ENCODE measurements around the gene TMEM63A.

Gene TMEM63A

DNA sequence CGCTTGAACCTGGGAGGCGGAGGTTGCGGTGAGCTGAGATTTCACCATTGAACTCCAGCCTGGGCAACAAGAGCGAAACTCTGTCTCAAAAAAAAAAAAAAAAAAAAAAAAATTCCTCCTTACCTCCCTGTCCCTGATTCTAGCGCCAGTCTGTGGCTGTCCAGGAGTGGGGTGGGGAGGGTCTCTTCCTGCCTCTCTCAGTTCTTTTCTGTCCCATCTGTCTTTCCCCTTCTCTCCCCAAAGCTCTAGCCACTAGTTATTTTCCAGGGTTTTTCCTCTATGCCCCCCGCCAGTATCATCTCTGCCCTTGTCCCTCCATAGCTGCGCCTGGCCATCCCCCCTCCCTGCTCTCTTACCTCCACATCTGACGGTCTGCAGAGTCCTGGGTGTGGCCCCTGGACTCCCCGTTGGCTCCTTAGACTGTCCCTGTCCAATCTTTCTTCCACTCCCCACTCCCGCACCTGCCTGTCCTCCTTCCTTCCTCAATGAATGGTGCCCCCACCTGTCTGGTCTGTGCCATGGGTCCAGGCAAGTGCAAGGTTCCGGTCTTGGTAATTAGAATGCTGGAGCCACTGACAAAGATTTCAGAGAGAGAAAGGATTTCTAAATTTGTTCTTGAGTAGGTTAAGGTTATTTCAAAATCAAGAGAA, 1.6 kb upstream of the TMEM63A start:
- no peak for DNase-seq

DNA sequence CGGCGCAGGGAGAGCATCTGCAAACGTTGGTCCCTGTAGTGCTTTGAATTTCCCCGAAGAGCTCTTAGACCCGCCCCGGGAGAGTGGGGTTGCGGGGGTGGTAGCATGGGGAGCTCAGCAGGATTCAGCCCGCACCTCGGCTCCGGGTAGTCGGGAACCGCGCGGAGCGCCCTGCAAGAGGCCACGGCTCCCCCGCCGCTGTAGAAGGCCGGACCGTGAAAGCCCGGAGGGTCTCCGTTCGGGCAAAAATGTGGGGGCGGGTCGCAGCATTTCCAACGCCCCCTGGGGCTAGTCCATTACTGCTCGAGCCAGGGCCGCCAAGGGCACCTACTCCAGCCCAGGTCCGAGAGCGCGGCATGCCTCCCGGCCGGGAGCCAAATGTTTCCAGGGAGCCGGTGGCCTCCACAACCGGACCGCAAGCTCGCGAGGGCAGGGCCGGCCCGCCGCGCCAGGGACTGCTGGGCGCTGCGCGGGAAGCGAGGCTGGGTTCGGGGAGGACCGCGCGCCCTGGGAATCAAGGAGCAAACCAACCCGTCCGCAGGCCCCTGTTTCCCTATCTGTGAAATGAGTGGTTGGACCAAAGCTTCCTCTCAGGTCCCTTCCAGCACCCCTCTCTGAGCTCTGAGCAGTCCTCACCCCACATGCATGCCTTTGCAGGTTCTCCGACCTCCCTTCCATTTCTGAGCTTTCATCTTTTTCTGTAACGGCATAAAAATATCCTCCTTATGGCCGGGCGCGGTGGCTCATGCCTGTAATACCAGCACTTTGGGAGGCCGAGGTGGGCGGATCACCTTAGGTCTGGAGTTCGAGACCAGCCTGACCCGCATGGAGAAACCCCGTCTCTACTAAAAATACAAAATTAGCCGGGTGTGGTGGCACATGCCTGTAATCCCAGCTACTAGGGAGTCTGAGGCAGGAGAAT, 775 bp upstream of the TMEM63A start:
- DNase-seq: peak; percentile 32 to 52

DNA sequence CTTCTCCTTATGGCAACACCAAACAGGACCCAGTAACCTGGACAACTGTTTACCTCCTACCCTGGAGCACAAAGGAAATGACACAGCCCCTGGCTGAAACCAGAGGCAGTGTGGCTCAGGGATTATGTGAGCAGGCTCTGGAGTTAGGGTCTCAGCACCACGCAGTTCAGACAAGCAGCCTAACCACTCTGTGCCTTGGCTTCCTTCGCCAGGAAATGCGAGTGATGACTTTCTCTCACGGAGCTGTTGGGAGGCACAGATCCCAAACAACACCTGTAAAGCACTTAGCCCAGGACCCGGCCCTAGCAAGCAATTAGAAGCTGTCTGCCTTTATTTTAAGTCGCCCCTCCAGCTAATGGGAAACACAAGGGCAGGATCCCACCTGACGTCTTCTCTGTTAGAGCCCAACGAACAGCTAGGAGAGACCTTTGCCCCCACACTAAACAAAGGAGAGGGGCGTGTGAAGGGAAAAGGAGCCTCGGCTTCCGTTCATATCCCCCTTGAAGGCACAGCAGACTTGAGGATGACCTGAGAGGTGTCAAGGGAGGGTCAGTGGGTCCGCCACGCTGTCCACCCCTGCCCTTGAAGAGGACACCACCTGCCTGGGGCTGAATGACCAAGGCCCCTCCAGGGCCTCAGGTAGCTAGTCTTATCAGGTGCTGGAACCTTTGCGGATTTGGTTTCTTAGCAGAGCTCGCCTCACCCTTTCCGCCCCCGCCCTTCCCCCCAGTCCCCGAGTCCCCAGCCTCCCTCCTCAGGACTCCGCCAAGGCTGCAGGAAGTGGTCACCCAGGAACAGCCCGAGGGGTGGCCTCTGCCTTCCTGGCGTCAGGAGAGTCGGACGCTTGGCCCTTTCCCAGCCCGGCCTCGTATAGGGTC, 860 bp downstream of the TMEM63A start:
- peak; percentile 37 to 50 for DNase-seq

DNA sequence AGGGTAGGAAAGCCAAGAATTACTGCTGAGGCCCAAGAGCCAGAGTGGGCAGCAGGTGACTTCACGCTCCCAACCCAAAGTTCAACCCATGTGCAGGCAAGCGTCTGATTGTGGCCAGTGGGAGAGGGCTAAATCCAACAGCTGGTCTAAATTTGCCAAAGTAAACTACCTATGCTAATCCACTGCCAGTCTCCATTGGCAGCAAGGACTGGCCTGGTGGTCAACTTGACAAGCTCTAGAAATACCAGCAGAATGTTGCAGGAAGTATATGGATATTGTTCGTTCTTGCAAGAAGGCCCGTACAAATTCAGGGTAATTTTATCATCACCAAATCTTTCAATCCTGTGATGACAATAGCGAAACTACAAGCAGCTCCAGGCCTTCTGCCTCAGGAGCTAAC, 1.5 kb downstream of the TMEM63A start:
- DNase-seq: no peak

DNA sequence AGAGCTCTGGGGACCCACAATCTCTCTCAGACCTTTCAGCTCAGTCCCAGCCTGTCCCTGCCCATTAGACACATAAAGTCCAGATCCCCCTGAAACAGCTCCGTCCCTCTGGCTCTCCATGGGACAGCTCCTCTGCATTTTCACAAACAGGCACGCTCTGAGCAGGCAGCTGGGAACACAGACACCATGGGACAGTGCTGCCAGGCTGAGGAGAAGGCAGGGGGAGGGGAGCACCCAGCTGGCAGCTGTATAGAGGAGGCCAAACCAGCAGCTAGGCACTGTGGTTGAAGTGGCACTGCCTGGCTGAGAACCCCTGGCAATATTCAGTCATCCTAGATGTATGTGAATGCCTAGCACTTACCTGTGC, 2.0 kb downstream of the TMEM63A start:
- no peak for DNase-seq

DNA sequence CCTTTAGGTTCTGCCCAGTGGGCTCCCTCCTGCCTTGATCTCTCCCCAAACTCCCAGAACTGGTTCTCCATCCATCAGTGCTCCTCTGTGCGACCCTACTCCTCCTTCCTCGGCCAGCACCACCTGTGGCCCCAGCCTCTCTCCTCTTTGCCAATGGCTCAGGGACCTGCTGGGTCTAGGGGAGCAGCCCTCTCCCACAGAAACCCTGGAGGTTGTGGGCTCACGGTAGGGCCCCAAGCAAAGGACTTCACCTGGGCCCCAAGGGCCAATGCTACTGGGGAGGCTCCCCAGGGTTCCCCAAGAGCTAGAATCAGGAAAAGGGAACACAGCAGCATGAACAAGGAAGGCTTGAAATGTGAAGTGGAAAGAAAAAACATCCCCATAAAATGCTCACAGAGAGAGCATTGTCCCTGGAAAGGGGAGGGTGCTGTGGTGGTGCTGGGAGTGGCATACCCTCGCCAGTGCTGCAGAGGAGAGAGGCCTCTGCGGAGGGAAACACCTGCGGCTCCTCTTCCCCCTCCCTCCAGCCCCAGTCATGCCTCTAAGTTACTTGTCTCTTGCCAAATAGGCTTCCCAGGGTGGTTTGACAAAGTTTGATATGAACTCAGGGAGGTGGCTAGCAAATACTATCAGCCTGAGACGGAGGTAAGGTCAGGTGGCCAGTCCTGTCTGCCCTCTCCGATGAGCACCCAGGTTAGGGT, 2.5 kb downstream of the TMEM63A start:
- no peak for DNase-seq

DNA sequence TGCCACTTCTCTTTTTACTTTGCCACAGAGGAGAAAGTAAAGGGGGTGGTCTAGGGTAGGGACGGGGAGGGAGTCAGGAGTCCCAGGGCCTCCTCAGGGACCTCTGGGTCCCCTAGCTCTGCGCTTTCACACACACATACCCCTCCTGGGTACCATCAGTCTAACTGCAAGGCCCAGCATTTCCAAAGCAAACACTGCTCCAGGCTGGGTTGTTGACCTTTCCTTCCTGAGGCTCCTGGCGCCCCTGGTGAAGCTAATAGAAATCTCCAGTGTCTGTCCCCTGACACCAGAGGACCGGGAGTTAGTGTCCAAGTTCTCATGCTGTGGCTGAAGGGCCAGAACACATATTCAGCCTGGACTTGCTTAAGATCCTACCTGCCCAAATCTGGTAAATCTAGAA, 3.9 kb downstream of the TMEM63A start:
- DNase-seq: no peak

DNA sequence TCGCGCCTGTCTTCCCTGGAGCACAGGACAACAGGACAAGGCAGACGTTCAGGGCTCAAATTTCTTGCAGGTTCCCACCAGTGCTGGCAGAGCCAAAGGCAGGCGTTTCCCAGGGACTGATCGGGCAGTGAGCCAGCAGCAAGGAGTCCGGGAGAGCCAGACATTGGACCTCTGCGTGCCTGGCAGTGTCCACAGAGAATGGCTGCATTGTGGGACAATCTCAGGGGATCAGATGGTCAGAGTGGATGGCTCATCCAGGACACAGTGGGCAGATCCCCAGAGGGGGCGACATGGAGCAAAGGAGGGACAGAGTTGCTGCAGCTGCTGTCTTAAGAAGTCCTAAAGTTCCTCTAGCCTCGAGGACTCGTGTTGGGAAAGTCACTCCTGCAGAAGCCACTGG, 4.6 kb downstream of the TMEM63A start:
- peak; percentile 61 to 63 for DNase-seq

DNA sequence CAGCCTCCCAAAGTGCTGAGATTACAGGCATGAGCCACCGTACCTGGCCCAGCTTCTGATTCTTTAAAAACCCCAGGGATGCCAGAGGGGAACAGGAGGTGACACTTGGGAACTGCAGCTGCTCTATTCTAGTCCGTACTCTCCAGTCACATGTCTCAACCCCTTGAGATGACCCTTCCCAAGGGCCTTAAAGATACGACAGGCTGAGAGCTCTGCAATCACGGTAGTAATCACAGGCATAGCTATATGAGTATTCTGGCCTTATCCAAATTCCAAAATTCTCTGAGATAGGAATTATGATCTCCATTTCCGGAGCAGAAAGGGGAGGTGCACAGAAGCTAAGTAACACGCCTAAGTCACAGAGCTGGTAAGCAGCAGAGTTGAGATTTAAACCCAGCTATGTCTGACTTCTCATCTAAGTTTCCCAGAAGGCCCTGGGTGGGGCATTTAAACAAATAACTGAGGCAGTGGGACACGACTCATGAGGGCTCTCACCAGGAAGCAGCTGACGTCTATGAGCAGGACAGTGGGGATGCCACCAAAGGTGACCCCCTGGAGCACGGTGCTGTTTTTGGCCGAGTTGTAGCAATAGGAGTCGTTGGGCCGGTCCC, 5.2 kb downstream of the TMEM63A start:
- no peak for DNase-seq

DNA sequence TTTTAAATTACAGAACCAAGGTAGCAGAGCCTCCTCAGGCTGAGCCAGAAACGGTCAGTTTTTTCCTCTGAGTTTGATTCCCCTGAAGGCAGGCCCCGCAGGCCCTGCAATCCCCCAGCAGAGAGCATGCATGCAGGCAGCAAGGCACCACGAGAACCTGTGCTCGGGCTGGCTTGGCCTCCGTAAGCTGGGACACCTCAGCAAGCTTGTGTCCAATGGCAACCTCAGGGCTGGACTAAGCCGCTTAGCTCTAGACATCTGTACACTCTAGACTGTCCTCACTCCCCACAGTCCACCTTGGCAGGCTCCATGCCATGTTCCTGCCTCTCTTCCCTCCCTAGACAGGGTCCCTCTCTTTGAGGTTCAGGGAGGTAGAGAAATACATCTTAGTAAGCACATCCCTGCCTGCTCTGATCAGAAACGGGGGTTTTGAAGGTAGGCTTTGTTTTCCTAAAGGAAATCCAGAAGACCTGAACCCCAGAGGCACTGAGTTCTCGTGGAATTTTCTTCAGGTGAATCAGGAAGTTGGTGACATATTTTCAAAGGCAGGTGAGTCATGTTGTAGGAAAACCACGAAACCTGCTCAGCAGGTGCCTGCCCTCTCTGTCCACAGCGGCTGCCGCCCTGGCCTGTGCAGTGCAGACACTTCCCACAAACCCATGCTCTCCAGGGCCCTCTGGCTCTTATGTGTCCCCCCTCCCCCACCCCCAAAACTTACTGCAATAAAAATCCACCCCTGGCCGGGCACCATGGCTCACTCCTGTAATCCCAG, 7.0 kb downstream of the TMEM63A start:
- DNase-seq: no peak

DNA sequence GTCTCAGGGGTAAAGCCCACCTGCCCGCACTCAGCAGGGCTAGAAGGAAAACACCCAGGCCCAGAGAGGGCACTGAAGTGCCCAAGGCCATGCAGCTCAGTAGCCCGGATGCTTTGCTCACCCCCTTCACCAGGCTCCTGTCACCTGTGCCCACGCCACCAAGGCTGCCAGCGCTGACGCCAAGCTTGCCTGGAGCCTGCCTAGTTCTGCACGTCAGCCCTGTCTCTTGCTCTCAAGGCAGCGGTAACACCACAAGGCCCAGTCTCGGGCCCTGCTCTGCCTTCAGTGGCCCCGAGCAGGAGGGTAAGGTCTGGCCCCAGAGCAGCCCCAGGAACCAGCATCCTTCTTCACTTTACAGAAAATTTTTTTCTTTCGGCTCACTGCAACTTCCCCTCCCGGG, 7.7 kb downstream of the TMEM63A start:
- DNase-seq: no peak

DNA sequence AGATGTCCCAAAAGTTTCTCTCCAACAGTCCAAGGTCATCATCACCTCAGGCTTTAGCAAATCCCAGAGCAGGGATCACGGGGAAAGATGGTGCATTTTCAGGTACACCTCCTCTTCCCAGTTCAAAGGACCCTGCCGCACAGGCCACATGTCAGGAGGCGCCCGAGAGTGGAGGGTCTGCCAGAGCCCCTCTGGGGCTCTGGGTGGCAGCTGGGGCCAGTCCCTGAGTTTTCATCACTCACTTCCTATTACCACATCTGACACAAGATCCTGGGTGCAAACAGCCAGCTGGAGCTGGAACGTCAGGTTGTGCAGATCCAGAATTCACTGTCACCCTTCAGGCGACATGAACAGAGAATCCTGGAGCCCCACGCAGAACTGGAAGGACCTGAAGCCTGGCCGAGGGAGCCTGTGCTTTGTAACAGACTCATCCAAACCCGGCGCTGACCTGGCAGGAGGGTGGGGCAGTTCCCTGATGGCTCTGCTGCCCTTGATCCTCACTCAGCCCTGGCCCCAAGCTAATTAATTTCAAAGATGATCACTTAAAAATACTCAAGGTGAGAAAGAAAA, 8.8 kb downstream of the TMEM63A start:
- no peak for DNase-seq

DNA sequence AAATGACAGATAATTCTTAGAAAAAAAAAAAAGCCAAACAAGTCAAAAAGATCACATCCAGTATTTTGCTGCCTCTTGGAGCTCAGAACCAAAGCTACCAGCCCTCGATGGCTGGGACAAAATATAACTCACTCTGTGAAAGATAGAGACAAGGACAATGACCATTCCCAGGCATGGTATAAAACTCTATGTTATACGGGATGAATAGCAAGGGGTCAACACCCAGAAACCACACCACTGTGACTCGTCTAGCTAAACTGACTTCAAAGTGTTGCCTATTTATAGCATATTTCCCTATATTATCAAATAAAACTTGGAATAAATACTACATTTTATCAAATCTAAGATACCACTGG, 10.1 kb downstream of the TMEM63A start:
- no peak for DNase-seq

DNA sequence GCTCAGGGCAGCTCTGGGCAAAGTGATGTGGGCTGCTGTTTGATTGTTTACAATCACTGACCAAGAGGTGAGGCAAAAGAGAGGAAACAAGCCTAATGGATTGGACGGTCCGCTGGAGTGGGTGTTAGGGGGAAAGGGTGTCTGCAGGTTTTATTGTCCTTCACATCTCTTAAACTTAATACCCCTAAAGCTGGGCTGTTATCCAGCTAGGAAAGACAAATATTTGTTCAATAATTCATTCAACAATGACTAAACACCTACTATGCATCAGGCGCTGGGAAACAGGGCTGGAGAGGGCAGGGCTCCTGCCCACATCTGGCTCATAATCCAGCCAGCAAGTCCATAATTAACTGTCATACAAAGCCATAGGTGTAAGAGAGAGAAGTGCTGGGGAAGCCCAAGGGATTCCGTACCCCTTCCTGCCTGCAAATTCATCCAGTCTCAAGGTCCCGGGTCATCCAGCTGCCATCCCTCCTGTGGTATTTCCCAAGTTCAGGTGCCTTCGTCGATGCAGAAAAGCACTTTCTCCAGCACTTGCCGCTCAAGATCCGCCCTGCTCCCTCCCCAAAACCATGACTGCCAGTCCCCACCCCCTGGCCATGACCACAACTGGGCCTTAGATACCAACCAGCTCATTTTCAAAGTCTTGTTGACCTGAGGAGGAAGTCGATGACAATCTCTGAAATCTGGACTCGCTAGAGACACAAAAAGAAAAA, 10.7 kb downstream of the TMEM63A start:
- no peak for DNase-seq

DNA sequence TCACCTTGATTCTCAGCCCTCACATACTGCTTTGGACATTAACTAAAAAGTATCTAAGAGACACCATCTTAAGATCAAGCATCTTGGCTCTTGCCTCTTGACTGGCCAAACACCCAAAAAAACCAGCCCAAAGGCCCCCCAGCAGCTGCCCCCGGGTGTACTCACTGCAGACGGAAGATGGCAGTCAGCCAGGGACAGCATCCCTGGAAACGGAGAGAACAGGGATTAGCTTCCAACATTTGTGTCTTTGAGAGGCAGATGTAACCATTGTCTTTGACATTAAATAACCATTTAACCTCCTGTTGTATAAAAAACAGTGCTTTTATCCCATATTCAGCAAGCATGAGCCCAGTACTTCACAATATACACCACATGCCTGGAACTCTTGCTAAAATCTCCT, 11.3 kb downstream of the TMEM63A start:
- DNase-seq: no peak

DNA sequence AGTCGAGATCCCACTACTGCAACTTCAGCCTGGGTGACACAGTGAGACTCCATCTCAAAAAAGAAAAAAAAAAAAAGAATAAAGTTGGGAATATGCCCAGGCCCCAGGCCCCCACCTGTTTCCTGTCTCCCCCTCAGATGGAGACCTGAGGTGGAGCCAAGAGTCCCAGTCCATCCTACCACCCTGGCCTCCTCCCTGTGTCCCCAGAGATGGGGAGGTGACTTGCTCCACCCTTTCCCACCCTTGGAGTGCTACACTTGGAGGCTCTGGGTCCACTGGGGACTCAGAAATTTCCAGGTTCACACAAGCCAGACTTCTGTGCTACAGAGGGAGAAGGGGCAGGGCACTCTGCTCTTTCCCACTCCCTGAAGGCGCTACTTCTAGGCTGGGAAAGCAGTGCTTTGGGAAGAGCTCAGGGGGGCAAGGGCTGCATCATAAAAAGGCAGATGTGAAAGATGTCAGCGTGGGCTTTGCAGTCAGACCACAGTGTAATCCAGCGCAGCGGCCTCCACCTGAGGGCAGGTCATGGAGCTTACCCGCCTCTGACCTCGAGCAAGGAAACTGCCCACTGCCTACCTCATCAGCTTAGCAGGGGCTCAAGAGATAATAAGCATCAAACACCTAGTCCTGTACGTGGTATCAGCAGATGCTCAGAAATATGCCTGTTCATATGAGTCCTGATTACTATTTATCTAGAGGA, 13.4 kb downstream of the TMEM63A start:
- no peak for DNase-seq

DNA sequence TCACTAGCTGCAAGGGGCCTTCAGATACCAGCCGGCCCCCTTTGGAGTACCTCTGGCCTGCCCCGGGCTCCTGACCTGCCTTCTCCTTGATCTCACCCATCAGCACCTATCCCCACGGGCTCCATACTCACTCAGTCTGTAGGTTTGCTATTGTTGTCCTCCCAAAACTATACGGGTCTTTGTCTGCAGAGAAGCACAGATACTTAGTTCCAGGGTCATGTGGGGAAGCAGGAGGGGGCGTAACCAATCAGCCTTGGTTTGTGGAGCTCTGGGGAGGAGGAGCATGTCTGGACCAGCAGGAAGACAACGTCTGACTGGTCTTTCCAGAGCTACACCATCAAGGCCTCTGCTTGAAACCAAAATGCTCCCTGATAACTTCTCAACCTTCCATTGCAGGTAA, 15.2 kb downstream of the TMEM63A start:
- no peak for DNase-seq

DNA sequence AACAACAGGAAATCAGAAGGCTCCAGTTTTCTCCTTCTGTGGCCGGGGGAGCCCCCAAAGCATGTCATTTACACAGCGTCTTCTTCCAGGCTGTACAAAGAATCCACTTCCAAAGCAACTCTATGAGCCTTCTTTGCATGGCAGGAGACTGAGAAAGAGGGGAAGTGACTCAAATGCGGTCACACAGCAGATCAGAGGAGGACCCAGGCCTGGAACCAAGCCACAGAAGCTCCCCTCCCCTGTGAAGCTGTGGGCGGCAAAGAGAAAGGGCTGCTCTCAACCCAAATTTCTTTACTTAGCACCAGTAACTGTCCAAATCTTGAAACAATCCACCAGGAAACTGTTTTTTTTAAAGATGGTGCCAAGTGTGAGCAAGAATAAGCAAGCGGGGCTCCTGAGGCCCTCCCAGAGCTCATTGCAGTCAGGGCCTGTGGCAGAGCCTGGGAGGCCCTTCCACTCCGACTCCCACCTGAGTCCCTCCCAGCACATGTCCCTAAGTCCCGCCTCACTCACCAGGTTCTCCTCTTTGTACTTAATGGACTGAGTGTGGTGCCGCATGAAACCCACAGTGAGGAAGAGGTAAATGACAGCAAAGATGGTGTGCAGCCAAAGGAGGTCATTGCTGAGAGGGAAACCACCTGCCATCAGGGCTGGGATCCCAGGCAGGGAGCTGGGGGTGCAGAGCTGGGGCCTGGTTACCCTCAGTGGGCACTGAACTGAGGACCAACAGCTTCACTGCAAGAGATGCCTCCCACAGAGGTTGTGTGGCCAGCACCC, 15.9 kb downstream of the TMEM63A start:
- peak; percentile 64 to 76 for DNase-seq

DNA sequence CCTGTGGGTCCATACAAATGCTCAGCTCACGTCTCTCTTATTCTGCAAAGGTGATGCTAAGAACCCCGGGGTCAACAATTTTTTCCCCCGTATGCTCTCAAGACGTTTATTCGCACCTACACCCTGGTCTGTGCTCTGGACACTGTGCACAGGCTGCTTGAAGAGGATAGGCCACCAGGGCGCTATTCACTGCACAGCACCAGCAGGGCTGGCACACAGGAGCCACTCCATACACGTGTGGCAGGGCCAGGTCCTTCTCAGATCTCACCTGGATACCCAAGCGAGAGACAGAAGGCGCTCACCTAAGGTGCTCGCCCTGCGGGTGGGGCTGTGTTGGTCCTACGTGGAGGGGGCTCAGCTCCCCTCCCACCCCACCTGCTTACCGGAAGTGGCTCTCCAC, 16.7 kb downstream of the TMEM63A start:
- DNase-seq: no peak
